Measurements from ENCODE around the gene DNAJC17. TPM values are rescaled to one million over a fixed set of nuclear protein-coding genes. Genes with fewer than 3 reads are reported as not detected.

DNAJC17 gene
- total RNA-seq, 1 donor from 2014 or later = 16.0 TPM

- Histone ChIP-seq H3K27me3 (ENCODE audit: low read depth) (no peaks in the 10 kb centered on the region), H3K9me3 (replicated peaks) (no peaks in the 10 kb centered on the region), H3K4me1 (no peaks in the 10 kb centered on the region), H3K27ac (replicated peaks) (no peak overlapping the region), H3K36me3 (no peaks in the 10 kb centered on the region), H3K4me3 (no peak overlapping the region)
- intact Hi-C loops (cut with micrococcal nuclease) = no loop called here
- DNase-seq = no peak
- TF ChIP-seq, protein P1, sequence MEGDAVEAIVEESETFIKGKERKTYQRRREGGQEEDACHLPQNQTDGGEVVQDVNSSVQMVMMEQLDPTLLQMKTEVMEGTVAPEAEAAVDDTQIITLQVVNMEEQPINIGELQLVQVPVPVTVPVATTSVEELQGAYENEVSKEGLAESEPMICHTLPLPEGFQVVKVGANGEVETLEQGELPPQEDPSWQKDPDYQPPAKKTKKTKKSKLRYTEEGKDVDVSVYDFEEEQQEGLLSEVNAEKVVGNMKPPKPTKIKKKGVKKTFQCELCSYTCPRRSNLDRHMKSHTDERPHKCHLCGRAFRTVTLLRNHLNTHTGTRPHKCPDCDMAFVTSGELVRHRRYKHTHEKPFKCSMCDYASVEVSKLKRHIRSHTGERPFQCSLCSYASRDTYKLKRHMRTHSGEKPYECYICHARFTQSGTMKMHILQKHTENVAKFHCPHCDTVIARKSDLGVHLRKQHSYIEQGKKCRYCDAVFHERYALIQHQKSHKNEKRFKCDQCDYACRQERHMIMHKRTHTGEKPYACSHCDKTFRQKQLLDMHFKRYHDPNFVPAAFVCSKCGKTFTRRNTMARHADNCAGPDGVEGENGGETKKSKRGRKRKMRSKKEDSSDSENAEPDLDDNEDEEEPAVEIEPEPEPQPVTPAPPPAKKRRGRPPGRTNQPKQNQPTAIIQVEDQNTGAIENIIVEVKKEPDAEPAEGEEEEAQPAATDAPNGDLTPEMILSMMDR (IDR thresholded peaks at IDR 0.05; ENCODE audit: borderline replicate concordance) = no peak
Measured at GRCh38 chr15:40722934-40723333, 84.3 kb downstream of the DNAJC17 start.

GRCh38 chr15:40722354-40722753 lies 84.9 kb downstream of the DNAJC17 start:
- Histone ChIP-seq H3K4me1 (no peaks in the 10 kb centered on the region), H3K9me3 (replicated peaks) (no peaks in the 10 kb centered on the region), H3K4me3 (no peak overlapping the region), H3K27me3 (ENCODE audit: low read depth) (no peaks in the 10 kb centered on the region), H3K27ac (replicated peaks) (no peak overlapping the region), H3K36me3 (no peaks in the 10 kb centered on the region)
- TF ChIP-seq, protein P1 (IDR thresholded peaks at IDR 0.05; ENCODE audit: borderline replicate concordance) = no peak
- intact Hi-C loops (cut with micrococcal nuclease) = no loop called here
- no peak for DNase-seq

- Histone ChIP-seq H3K4me3 (no peak overlapping the region), H3K27ac (replicated peaks) (no peak overlapping the region), H3K4me1 (no peaks in the 10 kb centered on the region), H3K36me3 (no peaks in the 10 kb centered on the region), H3K9me3 (replicated peaks) (no peaks in the 10 kb centered on the region), H3K27me3 (ENCODE audit: low read depth) (no peaks in the 10 kb centered on the region)
- intact Hi-C loops (cut with micrococcal nuclease) = no loop called here
- no peak for DNase-seq
- TF ChIP-seq, protein P1 (IDR thresholded peaks at IDR 0.05; ENCODE audit: borderline replicate concordance) = no peak
Measured at GRCh38 chr15:40721701-40722100, 85.6 kb downstream of the DNAJC17 start.

DNA sequence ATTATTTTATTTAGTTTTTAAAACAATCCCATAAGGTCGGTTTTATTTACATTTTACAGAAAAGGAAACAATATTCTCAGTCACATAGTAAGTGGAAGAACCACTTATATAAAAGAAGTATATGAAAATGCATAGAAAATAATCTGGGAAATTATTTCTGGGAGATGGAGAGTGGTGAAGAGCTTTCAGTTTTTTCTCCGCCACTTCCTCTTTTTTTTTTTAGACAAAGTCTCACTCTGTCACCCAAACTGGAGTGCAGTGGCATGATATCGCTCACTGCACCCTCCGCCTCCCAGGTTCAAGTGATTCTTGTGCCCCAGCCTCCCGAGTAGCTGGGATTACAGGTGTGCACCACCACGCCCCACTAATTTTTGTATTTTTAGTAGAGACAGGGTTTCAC lies 91.1 kb downstream of the DNAJC17 start:
- intact Hi-C loops (cut with micrococcal nuclease) = no loop called here
- Histone ChIP-seq H3K4me3 (no peak overlapping the region), H3K9me3 (replicated peaks) (no peaks in the 10 kb centered on the region), H3K4me1 (no peaks in the 10 kb centered on the region), H3K27ac (replicated peaks) (no peak overlapping the region), H3K27me3 (ENCODE audit: low read depth) (no peaks in the 10 kb centered on the region), H3K36me3 (no peaks in the 10 kb centered on the region)
- TF ChIP-seq, protein P1 (IDR thresholded peaks at IDR 0.05; ENCODE audit: borderline replicate concordance) = no peak
- DNase-seq = no peak

Other genes with a start within 250 kb of the DNAJC17 start
- 24.1 TPM for gene CCDC32, start 242.4 kb downstream of the DNAJC17 start, total RNA-seq
- 12.0 TPM for gene RPUSD2, start 238.2 kb downstream of the DNAJC17 start, total RNA-seq
- 0.96 TPM for gene KNL1, start 213.2 kb downstream of the DNAJC17 start, total RNA-seq
- 0.88 TPM for gene RAD51, start 112.3 kb downstream of the DNAJC17 start, total RNA-seq
- 20.3 TPM for gene RMDN3, start 52.2 kb downstream of the DNAJC17 start, total RNA-seq
- gene GCHFR, start 43.4 kb downstream of the DNAJC17 start, total RNA-seq = 7.1 TPM
- gene C15orf62, start 37.5 kb downstream of the DNAJC17 start, total RNA-seq = 0.30 TPM
- 24.7 TPM for gene ZFYVE19, start 384 bp downstream of the DNAJC17 start, total RNA-seq
- not detected for gene PPP1R14D, start 21.2 kb upstream of the DNAJC17 start, total RNA-seq
- 0.55 TPM for gene SPINT1, start 36.6 kb upstream of the DNAJC17 start, total RNA-seq
- not detected for gene RHOV, start 66.8 kb upstream of the DNAJC17 start, total RNA-seq
- gene VPS18, start 87.0 kb upstream of the DNAJC17 start, total RNA-seq = 21.3 TPM
- gene DLL4, start 121.9 kb upstream of the DNAJC17 start, total RNA-seq = 11.1 TPM
- 1.3 TPM for gene CHAC1, start 146.0 kb upstream of the DNAJC17 start, total RNA-seq

Data from left ventricle myocardium inferior (tissue), 1 donor.